VCaP (cell line): ENCODE results near the gene ZFPM1.

Experiments
- H3K27ac ChIP-seq: fragments of 450-650 bp; 2 replicates; pipeline ENCODE4 v1.5.1; 2017
- TF ChIP-seq, protein P1 (sequence below): fragments of 450-650 bp; conservative IDR thresholded peaks from 2 replicates; pipeline ENCODE4 v1.5.1; 2017; ENCODE audit warnings: mild to moderate bottlenecking, moderate library complexity

The ZFPM1 gene

GRCh38 chr16:88561485-88562359, 108.6 kb downstream of the ZFPM1 start:
- TF ChIP-seq, protein P1, sequence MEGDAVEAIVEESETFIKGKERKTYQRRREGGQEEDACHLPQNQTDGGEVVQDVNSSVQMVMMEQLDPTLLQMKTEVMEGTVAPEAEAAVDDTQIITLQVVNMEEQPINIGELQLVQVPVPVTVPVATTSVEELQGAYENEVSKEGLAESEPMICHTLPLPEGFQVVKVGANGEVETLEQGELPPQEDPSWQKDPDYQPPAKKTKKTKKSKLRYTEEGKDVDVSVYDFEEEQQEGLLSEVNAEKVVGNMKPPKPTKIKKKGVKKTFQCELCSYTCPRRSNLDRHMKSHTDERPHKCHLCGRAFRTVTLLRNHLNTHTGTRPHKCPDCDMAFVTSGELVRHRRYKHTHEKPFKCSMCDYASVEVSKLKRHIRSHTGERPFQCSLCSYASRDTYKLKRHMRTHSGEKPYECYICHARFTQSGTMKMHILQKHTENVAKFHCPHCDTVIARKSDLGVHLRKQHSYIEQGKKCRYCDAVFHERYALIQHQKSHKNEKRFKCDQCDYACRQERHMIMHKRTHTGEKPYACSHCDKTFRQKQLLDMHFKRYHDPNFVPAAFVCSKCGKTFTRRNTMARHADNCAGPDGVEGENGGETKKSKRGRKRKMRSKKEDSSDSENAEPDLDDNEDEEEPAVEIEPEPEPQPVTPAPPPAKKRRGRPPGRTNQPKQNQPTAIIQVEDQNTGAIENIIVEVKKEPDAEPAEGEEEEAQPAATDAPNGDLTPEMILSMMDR, result peak; percentile 51
- H3K27ac ChIP-seq, result no peak overlapping the region

- TF ChIP-seq, protein P1, result no peak
- no peak overlapping the region for H3K27ac ChIP-seq
These were observed 113.1 kb downstream of the ZFPM1 start for GRCh38 chr16:88566158-88566557.

- TF ChIP-seq, protein P1, result no peak
- H3K27ac ChIP-seq, result peak overlapping the region; percentile 44; the same call in 1 of the 2 replicates
These were observed 115.9 kb downstream of the ZFPM1 start for GRCh38 chr16:88568710-88569613.

GRCh38 chr16:88569614-88569984, 116.5 kb downstream of the ZFPM1 start:
- TF ChIP-seq, protein P1, result no peak
- H3K27ac ChIP-seq, result peak overlapping the region; percentile 44; the same call in 1 of the 2 replicates

GRCh38 chr16:88569985-88570690, 117.1 kb downstream of the ZFPM1 start, which contains the start of gene ZC3H18:
Gene ZC3H18, plus strand, starts transcription at chr16:88570403. Its CDS starts 6,721 bp downstream, at chr16:88577124.
- peak within 1 kb of the TSS; percentile 49; the same call in 1 of the 2 replicates for H3K27ac ChIP-seq
- TF ChIP-seq, protein P1, result no peak

GRCh38 chr16:88570691-88571092, 117.6 kb downstream of the ZFPM1 start:
- H3K27ac ChIP-seq, result peak overlapping the region; percentile 49; the same call in 1 of the 2 replicates
- TF ChIP-seq, protein P1, result no peak
